B cell (primary cell): Measurements from ENCODE around the gene MVK. TPM values are rescaled to one million over a fixed set of nuclear protein-coding genes. Genes with fewer than 3 reads are reported as not detected.

ENCODE experiments used
- ATAC-seq: fragments of 200-7000 bp; cut with Tn5 transposase; one replicate; pipeline ENCODE4 v1.10.0; 2021; ENCODE audit warnings: low read depth, mild to moderate bottlenecking, moderate number of reproducible peaks, moderate library complexity
- CTCF ChIA-PET: fragments of 350-600 bp; sonication (Branson Sonifier 250); formaldehyde crosslinking; loops from one replicate; lab custom pipeline; 2021; ENCODE audit warnings: antibody characterized with exemption, inconsistent platforms; lab: Charles Lee
- POLR2A ChIA-PET: fragments of 350-600 bp; sonication (Branson Sonifier 250); formaldehyde crosslinking; loops from one replicate; lab custom pipeline; 2021; ENCODE audit warnings: antibody characterized with exemption; lab: Charles Lee
- DNase-seq: peaks from one replicate; pipeline ENCODE4 v3.0.0; 2013
- H2AFZ ChIP-seq: 2 replicates; pipeline ENCODE4 v1.6.1; 2012; ENCODE audit warnings: mild to moderate bottlenecking, low read depth, low read length; ENCODE audit not compliant: insufficient read depth, poor library complexity, severe bottlenecking
- H3K27ac ChIP-seq, 2 donors: 1 replicate in 1 of 2; 2 replicates in 1 of 2; pipeline ENCODE4 v1.5.1; 2012 to 2013; ENCODE audit warnings: low read length in 2 of 2, mild to moderate bottlenecking in 2 of 2, moderate library complexity in 1 of 2
- H3K27me3 ChIP-seq, 4 experiments: fragments of 200-600 bp in 1 of 4; sonication (generic) in 1 of 4; replicated peaks in 1 of 4; 1 replicate in 2 of 4; 2 replicates in 2 of 4; pipeline versions ENCODE4 v1.6.1 to v1.7.0; 2013 to 2016; ENCODE audit warnings: low read length in 3 of 4, mild to moderate bottlenecking in 2 of 4, mixed read lengths in 1 of 4, moderate library complexity in 1 of 4; ENCODE audit not compliant: insufficient read depth in 4 of 4, control insufficient read depth in 3 of 4; ENCODE audit errors: control extremely low read depth in 1 of 4
- H3K36me3 ChIP-seq, 2 experiments: replicated peaks in 1 of 2; 1 replicate in 1 of 2; 2 replicates in 1 of 2; pipeline versions ENCODE4 v1.6.1 to v1.7.1; 2013; ENCODE audit warnings: low read length in 1 of 2; ENCODE audit not compliant: insufficient read depth in 2 of 2, control insufficient read depth in 1 of 2; ENCODE audit errors: control extremely low read depth in 1 of 2, extremely low read depth in 1 of 2
- H3K4me1 ChIP-seq, 2 donors: fragments of 200-600 bp in 1 of 2; sonication (generic) in 1 of 2; 1 replicate in 1 of 2; 2 replicates in 1 of 2; pipeline versions ENCODE4 v1.5.1 to v1.6.1; 2013 to 2017; ENCODE audit warnings: low read length in 2 of 2; ENCODE audit not compliant: control insufficient read depth in 2 of 2, insufficient read depth in 2 of 2
- H3K4me2 ChIP-seq: replicated peaks from 2 replicates; pipeline ENCODE3; 2012; ENCODE audit warnings: mild to moderate bottlenecking, low read depth, low read length; ENCODE audit not compliant: poor library complexity, severe bottlenecking
- H3K4me3 ChIP-seq, 5 experiments: fragments of 200-600 bp in 1 of 5; sonication (generic) in 1 of 5; 1 replicate in 3 of 5; 2 replicates in 2 of 5; pipeline versions ENCODE4 v1.5.1 to v1.7.0; 2011 to 2016; ENCODE audit warnings: low read length in 4 of 5, mild to moderate bottlenecking in 4 of 5, low read depth in 2 of 5, control low read depth in 1 of 5, moderate library complexity in 1 of 5; ENCODE audit not compliant: insufficient read depth in 1 of 5; ENCODE audit errors: control extremely low read depth in 1 of 5, extremely low read depth in 1 of 5
- H3K79me2 ChIP-seq: fragments of 200-600 bp; sonication (generic); one replicate; pipeline ENCODE4 v1.6.0; 2016; ENCODE audit warnings: low read length; ENCODE audit not compliant: control insufficient read depth, insufficient read depth
- H3K9ac ChIP-seq: fragments of 200-600 bp; sonication (generic); 2 replicates; pipeline ENCODE4 v1.6.1; 2017; ENCODE audit warnings: mild to moderate bottlenecking, low read length, moderate library complexity
- H3K9me3 ChIP-seq, 3 donors: one replicate each; pipeline versions ENCODE4 v1.6.1 to v1.7.1; 2013; ENCODE audit warnings: low read length in 2 of 3; ENCODE audit not compliant: control insufficient read depth in 2 of 3, insufficient read depth in 1 of 3; ENCODE audit errors: control extremely low read depth in 1 of 3
- H4K20me1 ChIP-seq: 2 replicates; pipeline ENCODE4 v1.6.0; 2012; ENCODE audit warnings: mild to moderate bottlenecking, low read length; ENCODE audit not compliant: insufficient read depth, control insufficient read depth, poor library complexity, severe bottlenecking
- H3K27ac Mint-ChIP-seq: one replicate; pipeline ENCODE4 v1.8.0; 2021; ENCODE audit warnings: mixed read lengths
- H3K27me3 Mint-ChIP-seq: one replicate; pipeline ENCODE4 v1.8.0; 2021; ENCODE audit warnings: mixed read lengths
- H3K4me1 Mint-ChIP-seq: one replicate; pipeline ENCODE4 v1.8.0; 2021; ENCODE audit warnings: mixed read lengths
- H3K4me3 Mint-ChIP-seq: one replicate; pipeline ENCODE4 v1.8.0; 2021; ENCODE audit warnings: mixed read lengths
- H3K9me3 Mint-ChIP-seq: one replicate; pipeline ENCODE4 v1.8.0; 2022; ENCODE audit warnings: mixed read lengths; ENCODE audit not compliant: insufficient read depth
- CTCF ChIP-seq: fragments of 200-600 bp; IDR thresholded peaks from one replicate; pipeline ENCODE4 v1.8.0; 2022; ENCODE audit warnings: antibody characterized with exemption, mild to moderate bottlenecking
- EZH2 ChIP-seq: IDR thresholded peaks from 2 replicates; pipeline ENCODE4 v1.6.1; 2012; ENCODE audit warnings: borderline replicate concordance, low read depth, mild to moderate bottlenecking, moderate library complexity, low read length; ENCODE audit not compliant: insufficient read depth, poor library complexity, severe bottlenecking
- WGBS: methylation state at CpG from one replicate; pipeline ENCODE4 v1.1.5; 2013; ENCODE audit warnings: missing lambda C conversion rate; ENCODE audit not compliant: insufficient coverage; 5-methylcytosine and 5-hydroxymethylcytosine counted together
- intact Hi-C: fragments of 100-400 bp; cut with micrococcal nuclease; formaldehyde crosslinking; loops from one replicate; pipeline ENCODE4 v1.10.0; 2022
- polyA plus RNA-seq: library from polyadenylated mRNA; depleted of rRNA; stranded (reverse); fragments of >200 nt; gene quantifications from 2 replicates; pipeline ENCODE4 v1.2.3, GENCODE V29; 2012
- total RNA-seq, 2 donors: library from RNA; stranded (reverse); fragments of 120-200 nt in 1 of 2; gene quantifications; 1 replicate in 1 of 2; 2 replicates in 1 of 2; pipeline versions ENCODE4 v1.2.3 to v1.2.4, GENCODE V29; 2013 to 2022

Gene MVK
- total and polyA plus RNA-seq, 2 donors (not counting 1 experiment from before 2014, with no cell fraction given) = 12.1 to 12.5 TPM

GRCh38 chr12:109617491-109617890, 43.9 kb downstream of the MVK start:
- H3K9me3 ChIP-seq = peaks cover 0 to 1% (median 0%) of the 10 kb centered on the region in 3 donors
- Mint-ChIP-seq H3K9me3 (no peaks in the 10 kb centered on the region), H3K27me3 (peaks cover 26% of the 10 kb centered on the region), H3K4me3 (no peak overlapping the region), H3K4me1 (peaks cover 3% of the 10 kb centered on the region), H3K27ac (no peak overlapping the region)
- no peak overlapping the region for H3K4me3 ChIP-seq
- DNase-seq (no peak), ATAC-seq (no peak)
- no peak overlapping the region for H3K27ac ChIP-seq
- H4K20me1 ChIP-seq = no peaks in the 10 kb centered on the region
- ChIA-PET CTCF (no interaction called here), POLR2A (no interaction called here)
- WGBS = 73% methylated on average over 5 of the region's 10 CpGs
- no peaks in the 10 kb centered on the region for H3K79me2 ChIP-seq
- intact Hi-C loops = no loop called here
- TF ChIP-seq CTCF (no peak), EZH2 (no peak)
- no peak overlapping the region for H3K9ac ChIP-seq
- no peak overlapping the region for H2AFZ ChIP-seq
- H3K27me3 ChIP-seq = peaks cover 0 to 18% (median 1%) of the 10 kb centered on the region in 4 experiments
- no peaks in the 10 kb centered on the region for H3K4me1 ChIP-seq
- H3K36me3 ChIP-seq = no peaks in the 10 kb centered on the region
- no peak overlapping the region for H3K4me2 ChIP-seq

DNA sequence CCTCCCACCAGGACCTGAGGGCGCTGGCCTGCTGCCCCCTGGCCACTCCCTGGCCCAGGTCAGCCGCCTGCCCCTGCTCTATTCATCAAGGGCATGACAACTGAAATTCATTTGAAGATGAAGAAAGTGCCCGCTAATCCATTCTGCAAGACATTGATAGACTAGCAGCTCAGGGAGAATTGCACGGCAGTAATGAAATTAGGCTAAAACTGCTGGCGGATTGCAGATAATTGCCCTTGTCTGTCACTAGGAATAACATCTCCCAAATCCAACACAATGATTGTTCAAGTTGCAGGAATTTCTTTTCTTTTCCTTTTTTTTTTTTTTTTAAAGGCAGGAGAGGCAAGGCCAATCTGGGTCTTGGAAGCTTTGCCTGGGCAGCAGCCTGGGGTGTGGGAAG, 44.5 kb downstream of the MVK start:
- POLR2A ChIA-PET = no interaction called here
- no peak overlapping the region for H3K27ac Mint-ChIP-seq
- Histone ChIP-seq H3K79me2 (no peaks in the 10 kb centered on the region), H3K4me3 (no peak overlapping the region), H3K27me3 (peaks cover 0 to 18% (median 1%) of the 10 kb centered on the region in 4 experiments), H3K27ac (no peak overlapping the region), H3K4me2 (no peak overlapping the region), H2AFZ (no peak overlapping the region), H4K20me1 (no peaks in the 10 kb centered on the region), H3K4me1 (no peaks in the 10 kb centered on the region), H3K9me3 (no peaks in the 10 kb centered on the region), H3K9ac (no peak overlapping the region), H3K36me3 (no peaks in the 10 kb centered on the region)
- CTCF ChIA-PET = no interaction called here
- H3K4me3 Mint-ChIP-seq = no peak overlapping the region
- DNase-seq (no peak), ATAC-seq (no peak)
- H3K27me3 Mint-ChIP-seq = peaks cover 24% of the 10 kb centered on the region
- intact Hi-C loops = no loop called here
- H3K4me1 Mint-ChIP-seq = peaks cover 3% of the 10 kb centered on the region
- WGBS = 95% methylated on average over 4 of the region's 5 CpGs
- no peaks in the 10 kb centered on the region for H3K9me3 Mint-ChIP-seq
- no peak for TF ChIP-seq CTCF
- TF ChIP-seq EZH2 = no peak
